DMS53 treated with DMSO at 0.1 percent for 48 hours (cell line): Measurements from ENCODE around the gene HAUS5.
"Not testable (repeated sequence)": the region's sequence is repeated elsewhere in the genome, so short reads cannot be mapped to it uniquely, and the experiment has no call there.

Experiments
- DNase-seq: peaks from one replicate; lab custom pipeline; 2025; ENCODE audit not compliant: unreplicated experiment; lab: John Stamatoyannopoulos, UW

The HAUS5 gene

DNA sequence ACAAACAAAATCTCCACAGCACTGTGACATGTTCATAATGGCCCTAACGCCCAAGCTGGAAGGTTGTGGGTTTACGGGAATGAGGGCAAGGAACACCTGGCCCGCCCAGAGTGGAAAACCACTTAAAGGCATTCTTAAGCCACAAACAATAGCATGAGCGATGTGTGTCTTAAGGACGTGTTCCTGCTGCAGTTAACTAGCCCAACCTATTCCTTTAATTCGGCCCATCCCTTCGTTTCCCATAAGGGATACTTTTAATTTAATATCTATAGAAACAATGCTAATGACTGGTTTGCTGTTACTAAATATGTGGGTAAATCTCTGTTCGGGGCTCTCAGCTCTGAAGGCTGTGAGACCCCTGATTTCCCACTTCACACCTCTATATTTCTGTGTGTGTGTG is 5.4 kb upstream of the HAUS5 start:
- not testable (repeated sequence) for DNase-seq

DNA sequence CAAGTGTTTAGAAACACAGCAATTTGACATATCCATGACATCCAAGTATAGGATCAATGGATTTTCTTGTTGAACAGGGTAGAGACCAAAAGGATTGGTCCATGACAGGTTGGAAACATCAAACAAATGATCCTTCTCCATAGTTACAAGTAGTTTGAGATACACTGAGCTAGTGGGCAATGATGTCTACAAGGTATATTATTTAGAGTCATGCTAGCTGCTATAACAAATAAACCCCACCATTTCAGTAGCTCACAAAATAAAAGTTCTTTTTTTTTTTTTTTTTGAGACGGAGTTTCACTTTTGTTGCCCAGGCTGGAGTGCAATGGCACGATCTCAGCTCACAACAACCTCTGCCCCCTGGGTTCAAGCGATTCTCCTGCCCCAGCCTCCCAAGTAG is 4.9 kb upstream of the HAUS5 start:
- DNase-seq, result no peak

DNA sequence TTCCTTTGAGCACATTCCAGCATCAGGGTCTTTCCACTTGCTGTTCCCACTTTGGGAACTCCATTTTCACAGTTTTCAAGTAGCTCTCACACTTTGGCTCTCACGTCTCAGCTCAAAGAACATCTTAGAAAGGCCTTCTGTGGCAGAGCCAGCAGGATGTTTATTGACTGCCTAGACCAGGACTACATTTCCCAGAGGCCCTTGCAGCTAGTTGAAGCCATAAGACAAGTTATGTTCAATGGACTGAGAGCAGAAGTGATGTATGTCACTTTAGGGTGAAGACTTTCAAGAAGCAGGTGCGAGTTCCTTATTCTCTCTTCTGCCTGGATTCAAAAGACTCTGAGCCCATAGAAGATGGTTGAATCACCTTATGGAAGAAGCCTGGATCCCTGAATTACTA is 4.3 kb upstream of the HAUS5 start:
- no peak for DNase-seq

DNA sequence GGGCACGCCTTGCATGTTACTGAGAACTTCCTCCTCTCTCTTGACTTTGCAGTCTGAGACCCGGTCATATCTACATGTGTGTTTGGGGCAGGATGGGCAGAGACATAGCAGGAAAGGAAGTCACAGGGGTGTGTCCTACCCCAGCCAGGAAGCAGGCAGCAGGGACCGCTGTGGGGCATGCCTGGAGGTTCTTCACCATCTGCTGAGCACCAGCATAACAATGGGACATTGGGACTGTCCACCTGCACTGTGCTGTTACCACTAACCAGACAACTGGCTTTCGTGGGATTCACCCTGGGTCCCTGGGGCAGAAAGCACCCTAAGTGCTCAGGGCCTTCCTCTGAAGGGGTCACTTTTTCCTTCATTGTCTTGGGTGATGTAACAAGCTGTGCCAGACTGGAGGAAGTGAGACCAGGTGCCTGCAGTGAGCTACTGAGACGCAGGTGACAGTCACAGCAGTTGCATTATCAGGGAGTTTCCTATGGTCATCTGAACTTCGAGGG is 2.6 kb upstream of the HAUS5 start:
- no peak for DNase-seq

DNA sequence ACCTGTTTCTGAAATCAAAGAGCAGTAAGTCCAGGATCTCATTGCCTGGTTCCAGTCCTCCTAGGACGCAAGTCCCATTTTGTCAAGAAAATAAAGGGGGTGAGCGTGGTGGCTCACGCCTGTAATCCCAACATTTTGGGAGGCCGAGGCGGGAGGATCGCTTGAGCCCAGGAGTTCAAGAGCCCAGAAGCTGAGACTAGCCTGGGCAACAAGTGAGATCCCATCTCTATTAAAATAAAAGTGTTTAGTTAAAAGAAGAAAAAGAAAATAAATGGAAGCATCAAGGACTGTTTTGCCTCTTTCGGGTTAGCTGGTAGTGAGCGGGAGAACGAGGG is 344 bp upstream of the HAUS5 start:
- DNase-seq, result no peak

DNA sequence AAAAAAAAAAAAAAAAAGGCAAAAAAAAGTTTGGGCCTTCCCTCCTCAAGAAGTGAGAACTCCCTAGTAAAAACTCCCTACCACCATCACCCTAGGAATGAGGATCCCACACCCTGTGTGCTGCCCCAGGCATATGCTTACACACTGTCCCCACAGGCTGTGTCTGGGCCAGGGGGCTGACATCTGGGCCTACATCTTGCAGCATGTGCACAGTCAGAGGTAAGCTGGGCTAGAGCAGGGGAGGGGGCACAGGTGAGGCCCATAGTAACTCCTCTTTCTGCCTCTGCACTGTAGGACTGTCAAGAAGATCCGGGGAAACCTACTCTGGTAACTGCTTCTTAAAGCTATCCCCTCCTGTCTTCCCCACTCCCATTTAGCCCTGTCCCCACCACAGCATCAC is 1.0 kb downstream of the HAUS5 start:
- DNase-seq, result no peak

DNA sequence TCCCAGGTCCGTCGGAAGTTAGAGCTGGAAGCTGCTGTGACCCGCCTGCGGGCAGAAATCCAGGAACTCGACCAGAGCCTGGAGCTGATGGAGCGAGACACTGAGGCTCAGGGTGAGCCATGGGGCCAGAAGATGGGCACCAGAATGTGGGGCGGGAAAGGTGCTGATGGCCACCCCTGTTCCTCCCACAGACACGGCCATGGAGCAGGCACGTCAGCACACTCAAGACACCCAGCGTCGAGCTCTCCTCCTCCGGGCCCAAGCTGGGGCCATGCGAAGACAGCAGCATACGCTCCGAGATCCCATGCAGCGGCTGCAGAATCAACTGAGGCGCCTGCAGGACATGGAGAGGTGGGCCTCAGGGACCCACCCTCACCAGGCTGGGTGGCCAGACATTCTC is 2.5 kb downstream of the HAUS5 start:
- DNase-seq, result no peak

DNA sequence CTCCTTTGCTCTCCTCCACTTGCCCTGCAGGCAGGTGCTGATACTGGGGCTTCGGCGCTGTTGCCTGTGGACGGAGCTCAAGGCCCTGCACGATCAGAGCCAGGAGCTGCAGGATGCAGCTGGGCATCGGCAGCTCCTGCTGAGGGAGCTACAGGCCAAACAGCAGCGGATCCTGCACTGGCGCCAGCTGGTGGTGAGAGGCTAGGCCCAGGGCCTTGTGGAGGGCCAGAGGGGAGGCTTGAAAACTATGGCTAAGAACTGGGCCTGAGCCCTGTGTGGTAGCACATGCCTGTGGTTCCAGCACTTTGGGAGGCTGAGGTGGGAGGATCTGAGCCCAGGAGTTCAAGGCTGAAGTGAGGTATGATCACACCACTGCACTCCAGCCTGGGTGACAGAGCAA is 6.3 kb downstream of the HAUS5 start:
- DNase-seq, result no peak

DNA sequence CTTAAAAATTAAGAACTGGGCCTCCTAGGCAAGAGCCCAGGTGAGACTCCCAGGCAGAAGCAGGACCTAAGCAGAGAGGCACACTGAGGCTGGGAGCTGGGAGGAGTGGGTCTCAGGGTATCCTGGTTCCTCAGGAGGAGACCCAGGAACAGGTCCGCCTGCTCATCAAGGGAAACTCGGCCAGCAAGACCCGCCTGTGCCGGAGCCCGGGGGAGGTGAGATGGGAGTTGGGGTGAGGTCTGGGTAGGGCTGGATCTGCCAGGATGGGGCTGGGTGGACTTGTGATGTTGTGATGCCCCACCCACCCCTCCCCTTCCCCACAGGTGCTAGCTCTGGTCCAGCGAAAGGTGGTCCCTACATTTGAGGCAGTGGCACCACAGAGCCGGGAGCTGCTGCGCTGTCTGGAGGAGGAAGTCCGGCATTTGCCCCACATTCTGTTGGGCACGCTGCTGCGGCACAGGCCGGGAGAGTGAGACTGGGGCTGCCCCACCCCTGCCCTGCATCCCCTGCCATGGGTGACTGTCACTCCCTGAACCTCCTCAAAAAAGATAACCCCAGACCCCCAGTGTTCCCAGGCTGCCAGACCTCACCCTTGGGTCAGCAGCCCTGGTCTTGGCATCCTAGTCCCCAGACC is 6.9 kb downstream of the HAUS5 start:
- no peak for DNase-seq

DNA sequence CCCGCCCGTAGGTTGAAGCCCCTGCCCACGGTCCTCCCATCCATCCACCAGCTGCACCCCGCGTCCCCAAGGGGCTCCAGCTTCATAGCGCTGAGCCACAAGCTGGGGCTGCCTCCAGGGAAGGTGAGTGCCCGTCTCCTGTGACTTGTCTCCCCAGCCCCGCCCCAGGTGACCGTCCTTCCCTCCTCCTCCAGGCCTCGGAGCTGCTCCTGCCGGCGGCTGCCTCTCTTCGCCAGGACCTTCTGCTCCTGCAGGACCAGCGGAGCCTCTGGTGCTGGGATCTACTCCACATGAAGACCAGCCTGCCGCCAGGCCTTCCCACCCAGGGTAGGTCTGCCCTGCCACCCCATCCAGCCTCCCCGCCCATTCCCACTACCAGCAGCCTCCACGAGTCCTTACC is 7.5 kb downstream of the HAUS5 start:
- no peak for DNase-seq

DNA sequence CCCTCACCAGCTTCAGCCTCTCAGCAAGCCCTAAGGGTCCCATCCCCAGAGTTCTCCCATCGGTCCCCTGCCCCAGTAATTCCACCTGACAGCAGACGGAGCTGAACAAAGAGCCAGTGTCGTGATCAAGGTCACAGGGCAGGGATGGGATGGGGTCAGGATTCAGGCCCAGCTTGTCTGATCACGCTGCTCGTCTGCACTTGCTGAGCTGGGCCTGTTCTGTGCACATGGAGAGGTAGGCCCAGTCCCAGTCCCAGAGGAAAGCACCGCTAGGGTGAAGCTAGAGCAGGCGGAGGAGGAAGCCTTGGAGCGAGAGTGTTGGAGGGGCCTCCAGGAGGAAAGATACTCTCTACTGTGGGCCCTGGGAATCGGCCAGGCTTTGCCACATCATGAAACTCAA is 9.2 kb downstream of the HAUS5 start:
- DNase-seq, result no peak

DNA sequence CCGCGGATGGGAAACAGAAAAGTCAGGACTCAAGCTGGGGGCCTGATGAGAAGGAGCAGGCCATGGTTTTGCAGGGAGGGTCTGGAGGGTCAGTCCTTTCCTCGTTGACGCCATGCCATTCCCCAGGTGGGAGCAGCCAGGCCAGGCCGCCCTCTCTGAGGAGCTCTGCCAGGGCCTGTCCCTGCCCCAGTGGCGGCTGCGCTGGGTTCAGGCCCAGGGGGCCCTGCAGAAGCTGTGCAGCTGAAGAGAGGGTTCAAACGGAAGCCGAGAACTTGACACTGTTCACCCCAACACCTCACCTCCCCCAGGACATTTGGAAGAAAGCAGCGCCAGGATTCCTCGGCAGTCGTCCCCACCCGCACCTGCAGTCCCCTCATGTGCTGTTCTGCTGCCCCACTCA is 10.2 kb downstream of the HAUS5 start:
- no peak for DNase-seq

DNA sequence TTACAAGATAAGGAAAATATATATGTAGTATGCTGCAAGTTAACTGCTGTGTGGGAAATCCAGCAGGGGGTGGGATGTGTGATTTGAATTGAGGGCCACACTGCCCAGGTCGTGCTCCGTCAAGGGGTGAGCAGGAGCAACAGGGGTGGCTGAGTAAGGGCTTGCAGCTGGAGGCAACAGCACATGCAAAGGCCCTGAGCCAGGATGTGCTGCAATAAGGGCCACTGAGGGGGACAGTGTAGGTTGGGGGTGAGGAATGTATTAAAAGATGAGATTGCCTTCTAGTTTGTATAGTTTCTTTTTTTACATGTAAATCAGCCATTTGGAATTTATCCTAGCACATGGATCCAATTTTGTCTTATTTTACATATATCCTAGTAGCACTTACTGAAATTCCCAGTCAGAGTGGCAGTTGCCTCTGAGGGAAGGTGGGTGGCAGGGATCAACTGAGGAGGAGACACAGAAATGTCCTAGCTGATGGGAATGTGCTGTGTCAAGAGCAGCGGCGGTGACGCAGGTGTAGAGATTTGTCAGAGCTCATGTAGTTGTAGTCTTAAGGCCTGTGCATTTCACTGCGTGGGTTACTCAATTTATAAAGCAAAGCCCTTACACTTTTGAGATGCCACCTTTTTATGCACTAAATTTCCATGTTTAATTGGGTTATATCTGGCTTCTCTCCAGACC is 10.9 kb downstream of the HAUS5 start:
- DNase-seq, result no peak

DNA sequence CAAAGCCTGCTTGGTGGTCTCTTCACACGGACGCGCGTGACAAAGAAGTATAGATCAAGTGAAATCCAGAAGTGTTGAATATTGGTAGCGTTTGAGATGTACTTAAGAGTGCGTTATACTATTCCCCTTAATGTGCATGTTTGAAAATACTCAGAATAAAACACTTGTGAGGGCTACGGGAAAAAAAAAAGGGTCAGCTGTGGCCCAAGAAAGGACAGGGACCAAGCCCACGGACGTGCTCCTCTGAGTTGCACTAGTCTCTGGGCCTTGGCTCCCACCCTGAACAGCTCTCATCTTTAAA is 15.7 kb downstream of the HAUS5 start:
- no peak for DNase-seq

DNA sequence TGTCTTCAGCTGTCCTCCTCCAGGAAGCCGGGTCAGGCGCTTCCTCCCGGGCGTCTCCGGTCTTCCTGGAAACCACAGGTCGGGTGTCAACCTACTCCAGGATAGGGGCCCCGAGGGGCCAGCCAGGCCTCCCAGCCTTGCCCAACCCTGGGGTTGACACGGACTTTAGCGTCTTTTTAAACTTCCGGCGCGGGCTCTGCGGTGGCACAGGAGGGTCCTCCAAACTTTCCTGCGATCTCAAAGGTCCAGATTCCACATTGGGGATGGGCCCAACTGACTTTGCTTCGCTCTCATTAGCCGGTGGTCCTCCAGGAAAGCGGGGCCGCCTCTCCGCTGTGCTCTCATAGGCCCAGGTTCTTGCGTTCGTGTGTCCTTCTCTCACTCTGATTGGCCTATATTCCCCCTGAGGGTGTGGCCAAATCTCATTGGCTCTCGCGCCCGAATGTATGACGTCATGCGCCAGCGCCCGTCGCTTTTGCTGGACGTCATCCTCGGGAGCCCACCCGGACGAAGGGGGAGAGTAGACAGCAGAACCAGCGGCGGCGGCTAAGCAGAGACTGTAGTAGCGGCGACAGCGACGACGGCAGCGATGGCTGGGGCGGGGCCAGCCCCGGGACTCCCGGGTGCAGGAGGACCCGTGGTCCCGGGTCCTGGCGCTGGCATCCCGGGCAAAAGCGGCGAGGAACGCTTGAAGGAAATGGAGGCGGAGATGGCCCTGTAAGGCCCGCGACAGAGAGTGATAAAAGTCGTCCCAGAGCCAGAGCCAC is 16.2 kb downstream of the HAUS5 start, which contains the start of gene RBM42:
Gene RBM42 (plus strand): TSS at position 472 of the 767 bp plus-strand sequence. CDS start 118 bp downstream, at position 590.
- DNase-seq, result peak; percentile 97

DNA sequence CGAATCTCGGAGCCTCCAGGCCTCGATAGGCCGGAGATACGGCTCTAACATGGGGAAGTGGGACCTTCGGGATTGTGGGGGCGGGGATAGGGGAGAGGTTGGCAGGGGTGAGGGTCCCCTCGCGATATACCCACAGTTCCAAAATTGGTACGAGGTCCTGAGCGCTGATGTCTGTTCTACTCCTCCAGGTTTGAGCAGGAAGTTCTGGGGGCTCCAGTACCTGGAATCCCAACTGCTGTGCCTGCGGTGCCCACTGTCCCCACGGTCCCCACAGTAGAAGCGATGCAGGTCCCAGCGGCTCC is 16.7 kb downstream of the HAUS5 start:
- DNase-seq, result no peak

DNA sequence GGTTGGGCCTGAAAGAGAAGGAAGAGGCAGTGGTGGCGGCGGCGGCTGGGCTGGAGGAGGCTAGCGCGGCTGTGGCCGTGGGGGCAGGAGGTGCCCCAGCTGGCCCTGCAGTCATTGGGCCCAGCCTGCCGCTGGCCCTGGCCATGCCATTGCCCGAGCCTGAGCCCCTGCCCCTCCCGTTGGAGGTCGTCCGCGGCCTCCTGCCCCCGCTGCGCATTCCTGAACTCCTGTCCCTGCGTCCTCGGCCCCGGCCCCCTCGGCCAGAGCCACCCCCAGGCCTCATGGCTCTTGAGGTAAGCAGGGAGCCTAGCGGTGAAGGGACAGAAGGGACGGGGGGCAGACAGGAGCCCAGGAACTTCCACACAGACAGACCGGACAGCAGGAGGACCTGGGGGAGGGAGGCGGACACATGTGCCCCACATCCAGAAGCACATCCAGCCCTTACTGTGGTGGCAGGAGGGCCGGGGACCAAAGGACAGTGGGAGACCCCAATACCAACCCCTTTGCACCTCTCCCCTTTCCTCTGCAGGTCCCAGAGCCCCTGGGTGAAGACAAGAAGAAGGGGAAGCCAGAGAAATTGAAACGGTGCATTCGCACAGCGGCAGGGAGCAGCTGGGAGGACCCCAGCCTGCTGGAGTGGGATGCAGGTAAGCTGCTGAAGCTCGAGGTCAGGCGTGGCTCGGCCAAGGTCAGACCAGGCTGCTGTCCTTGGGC is 21.3 kb downstream of the HAUS5 start:
- no peak for DNase-seq

DNA sequence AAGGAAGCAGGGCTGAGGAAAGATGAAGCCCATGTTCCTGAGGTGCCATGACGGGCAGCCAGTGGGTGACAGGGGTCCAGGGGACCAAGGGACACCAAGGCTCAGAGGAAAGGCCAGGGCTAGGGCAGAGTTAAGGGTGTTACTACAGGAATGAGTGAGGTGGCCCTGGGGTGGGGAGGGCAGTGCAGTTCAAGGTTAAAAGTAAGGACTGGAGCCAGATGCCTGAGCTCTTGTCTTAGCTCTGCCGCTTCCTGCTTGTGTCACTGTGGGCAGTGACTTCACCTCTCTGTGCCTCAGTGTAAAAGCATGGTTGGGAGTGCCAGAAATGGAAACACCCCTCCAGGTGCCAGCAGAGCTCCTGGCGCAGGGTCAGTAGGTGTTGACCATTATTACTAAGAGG is 24.1 kb downstream of the HAUS5 start:
- no peak for DNase-seq

DNA sequence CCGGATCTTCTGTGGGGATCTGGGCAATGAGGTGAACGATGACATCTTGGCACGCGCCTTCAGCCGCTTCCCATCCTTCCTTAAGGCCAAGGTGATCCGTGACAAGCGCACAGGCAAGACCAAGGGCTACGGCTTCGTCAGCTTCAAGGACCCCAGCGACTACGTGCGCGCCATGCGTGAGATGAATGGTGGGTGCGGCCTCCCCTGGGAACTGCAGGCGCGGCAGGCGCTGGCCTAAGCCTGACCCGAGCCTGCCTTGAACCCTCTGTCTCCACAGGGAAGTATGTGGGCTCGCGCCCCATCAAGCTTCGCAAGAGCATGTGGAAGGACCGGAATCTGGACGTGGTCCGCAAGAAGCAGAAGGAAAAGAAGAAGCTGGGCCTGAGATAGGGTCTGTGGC is 24.6 kb downstream of the HAUS5 start:
- DNase-seq, result no peak

DNA sequence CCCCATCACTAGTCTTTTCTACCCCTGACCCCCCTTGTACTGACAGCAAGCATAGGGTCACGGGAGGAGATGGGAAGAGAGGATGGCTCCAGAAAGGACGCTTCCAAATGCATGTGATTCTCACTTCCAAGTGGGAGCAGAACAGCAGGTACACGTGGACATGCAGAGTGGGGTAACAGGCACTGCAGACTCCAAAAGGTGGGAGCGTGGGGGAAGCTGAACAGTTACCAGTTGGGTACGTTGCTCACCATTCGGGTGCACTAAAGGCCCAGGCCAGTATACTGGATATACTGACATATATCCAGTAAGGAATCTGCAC is 26.7 kb downstream of the HAUS5 start:
- DNase-seq, result no peak

DNA sequence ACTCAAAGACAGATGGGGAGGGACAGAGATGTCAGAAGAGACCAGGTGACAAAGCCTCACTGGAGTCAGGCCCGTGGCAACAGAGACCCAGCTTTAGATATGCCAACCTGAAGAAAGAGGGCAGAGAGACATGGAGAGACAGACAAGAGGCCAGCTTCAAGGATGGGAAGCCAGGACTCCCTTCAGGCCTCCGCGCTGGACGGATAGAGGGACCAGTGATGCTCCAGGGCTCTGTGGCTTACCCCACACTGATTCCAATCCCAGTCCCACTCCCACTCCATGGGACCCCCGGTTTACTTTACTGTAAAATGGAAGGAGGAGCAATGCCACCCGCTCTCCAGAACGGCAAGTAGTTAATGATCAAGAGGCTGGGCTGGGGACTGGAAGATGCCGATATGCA is 27.3 kb downstream of the HAUS5 start:
- DNase-seq, result no peak

DNA sequence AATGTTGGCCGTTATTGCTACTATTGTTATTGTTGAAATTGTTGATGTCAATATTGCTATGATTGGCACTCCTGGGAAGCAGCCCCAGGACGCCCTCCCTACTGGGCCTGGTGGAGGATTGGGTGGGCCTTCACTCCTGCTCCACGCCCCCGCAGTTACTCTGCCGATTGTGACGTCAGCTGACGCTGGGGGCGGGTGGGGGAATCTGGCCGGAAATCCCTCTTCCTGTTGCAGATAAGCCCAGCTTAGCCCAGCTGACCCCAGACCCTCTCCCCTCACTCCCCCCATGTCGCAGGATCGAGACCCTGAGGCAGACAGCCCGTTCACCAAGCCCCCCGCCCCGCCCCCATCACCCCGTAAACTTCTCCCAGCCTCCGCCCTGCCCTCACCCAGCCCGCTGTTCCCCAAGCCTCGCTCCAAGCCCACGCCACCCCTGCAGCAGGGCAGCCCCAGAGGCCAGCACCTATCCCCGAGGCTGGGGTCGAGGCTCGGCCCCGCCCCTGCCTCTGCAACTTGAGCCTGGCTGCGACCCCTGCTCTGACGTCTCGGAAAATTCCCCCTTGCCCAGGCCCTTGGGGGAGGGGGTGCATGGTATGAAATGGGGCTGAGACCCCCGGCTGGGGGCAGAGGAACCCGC is 29.1 kb downstream of the HAUS5 start, which contains the start of gene ETV2:
Gene ETV2 (plus strand): TSS at position 231 of the 637 bp plus-strand sequence. CDS start 716 bp downstream, outside the sequence.
- DNase-seq, result no peak
